SK-MEL-5 (cell line): ENCODE data around the gene ENPP3. TPM values are rescaled to one million over a fixed set of nuclear protein-coding genes. Genes with fewer than 3 reads are reported as not detected.
A peak's percentile ranks its signal among the peaks of the same experiment; 100 is the strongest.

Experiments
- DNase-seq: peaks from one replicate; pipeline ENCODE4 v3.0.0-alpha.2; 2016; ENCODE audit warnings: low read depth, low spot score
- in situ Hi-C: cut with HindIII; loops from 2 replicates; pipeline ENCODE4 v1.10.0; 2016; ENCODE audit warnings: low sequenced_read_pairs, high pct_unique_total_duplicates, low pct_unique_long_range_greater_than_20kb
- total RNA-seq: library from RNA; depleted of rRNA; stranded (reverse); fragments of >200 nt; shearing (Covaris generic); gene quantifications from 2 replicates; pipeline ENCODE4 v1.2.3, GENCODE V29; 2014

Gene ENPP3
- total RNA-seq, 1 experiment from 2014 or later, result 0.66 TPM

- DNase-seq, result no peak
- in situ Hi-C loops, result no loop called here
Measured at GRCh38 chr6:131769385-131770141, 132.5 kb downstream of the ENPP3 start.

DNA sequence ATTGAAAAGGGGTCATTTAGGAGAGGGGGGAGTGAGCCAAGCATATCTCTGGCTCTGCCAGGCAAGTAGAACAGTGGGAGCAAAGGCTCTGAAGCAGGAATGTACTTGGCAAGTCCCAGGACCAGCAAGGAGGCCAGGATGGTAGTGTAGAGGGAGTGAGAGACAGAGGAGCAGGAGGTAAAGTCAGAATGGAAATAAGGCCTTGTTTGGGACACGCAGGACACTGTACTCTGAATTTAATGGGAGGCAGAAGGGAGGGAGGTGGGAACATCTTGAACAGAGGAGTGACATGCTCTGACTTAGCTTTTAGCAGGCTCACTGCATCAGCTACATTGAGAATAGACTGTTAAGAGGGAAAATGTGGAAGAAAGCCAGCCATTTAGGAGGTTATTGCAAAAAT is 133.7 kb downstream of the ENPP3 start:
- in situ Hi-C loops, result no loop called here
- no peak for DNase-seq

GRCh38 chr6:131773284-131773950 is 136.3 kb downstream of the ENPP3 start:
- DNase-seq, result no peak
- in situ Hi-C loops, result no loop called here

DNA sequence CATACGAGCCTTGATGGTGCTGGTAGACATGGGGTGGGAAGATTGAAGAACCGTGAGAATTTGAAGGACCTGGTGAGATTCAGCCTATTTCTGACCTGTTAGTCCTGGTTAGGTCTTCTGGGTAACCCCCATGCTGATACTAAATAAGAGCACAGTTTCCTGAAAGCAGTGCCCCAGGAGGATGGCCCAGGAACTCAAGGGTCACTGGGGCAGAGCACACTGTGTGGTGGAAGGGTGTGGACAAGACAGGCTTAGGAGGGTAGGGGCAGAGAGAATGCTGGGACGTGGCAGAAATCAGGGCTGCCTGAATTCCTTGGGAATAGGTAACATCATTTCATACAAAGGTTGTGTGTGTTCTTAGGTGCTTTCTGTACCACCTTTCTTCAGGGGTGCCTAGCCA is 138.8 kb downstream of the ENPP3 start:
- no peak for DNase-seq
- in situ Hi-C loops, result no loop called here

DNA sequence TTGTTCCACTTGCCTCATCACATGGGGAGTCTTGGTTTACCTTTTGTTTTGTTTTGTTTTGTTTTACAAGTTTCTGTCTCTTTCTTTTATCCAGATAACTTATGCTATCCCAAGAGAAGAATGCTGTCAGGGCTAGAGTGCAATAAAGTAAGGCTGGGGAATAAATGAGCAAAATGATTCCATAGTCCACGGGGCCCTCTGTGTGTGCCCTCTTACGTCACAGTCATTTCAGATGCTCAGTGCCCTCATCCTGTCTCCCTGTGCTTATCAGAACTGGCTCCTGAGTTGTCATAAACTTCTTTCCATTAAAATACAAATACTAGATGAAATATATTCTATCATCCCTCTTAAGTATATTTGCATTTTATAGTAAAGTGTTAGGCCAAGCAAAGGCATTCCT is 139.9 kb downstream of the ENPP3 start:
- in situ Hi-C loops, result no loop called here
- DNase-seq, result no peak

DNA sequence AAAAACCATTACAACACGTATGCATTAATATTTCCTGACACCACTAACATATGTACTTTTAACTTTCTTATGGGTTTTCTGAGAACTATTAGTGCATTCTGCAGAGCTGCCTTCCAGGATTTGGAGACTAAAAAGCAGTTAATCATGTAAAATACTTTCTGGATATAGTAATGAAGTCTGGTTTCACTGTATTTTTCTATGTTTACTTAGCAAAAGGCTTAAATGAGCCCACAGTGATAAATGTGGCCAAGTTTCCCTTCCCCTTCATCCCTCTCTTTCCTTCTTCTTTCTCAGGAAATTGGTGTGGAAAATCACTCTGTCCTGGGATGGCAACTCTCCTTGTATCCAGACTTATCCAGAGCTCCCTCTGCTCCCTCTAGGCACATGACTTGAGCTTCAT is 141.1 kb downstream of the ENPP3 start:
- in situ Hi-C loops, result no loop called here
- no peak for DNase-seq

DNA sequence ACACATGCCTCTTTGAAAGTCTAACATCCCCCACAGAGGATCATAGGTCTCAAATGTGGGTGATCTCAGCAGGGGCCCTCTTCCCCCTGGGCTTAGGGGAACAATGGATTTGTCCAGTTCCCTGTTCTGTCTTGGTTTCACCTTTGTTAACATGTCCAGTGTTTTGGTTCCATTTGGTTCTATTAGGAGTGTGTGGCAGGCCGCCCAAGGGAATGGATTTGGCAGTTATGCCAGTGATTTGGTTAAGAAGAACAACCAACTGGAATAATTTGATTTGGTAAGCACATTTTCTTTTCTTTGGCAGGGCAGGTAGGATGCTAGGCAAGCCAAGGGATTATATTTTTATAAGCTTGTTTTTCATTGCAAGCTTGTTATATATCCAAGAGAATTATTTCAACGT is 142.2 kb downstream of the ENPP3 start:
- no peak for DNase-seq
- in situ Hi-C loops, result no loop called here

GRCh38 chr6:131780600-131780999 is 143.5 kb downstream of the ENPP3 start:
- in situ Hi-C loops, result no loop called here
- DNase-seq, result no peak

GRCh38 chr6:131781687-131782086 is 144.6 kb downstream of the ENPP3 start:
- no peak for DNase-seq
- in situ Hi-C loops, result no loop called here

DNA sequence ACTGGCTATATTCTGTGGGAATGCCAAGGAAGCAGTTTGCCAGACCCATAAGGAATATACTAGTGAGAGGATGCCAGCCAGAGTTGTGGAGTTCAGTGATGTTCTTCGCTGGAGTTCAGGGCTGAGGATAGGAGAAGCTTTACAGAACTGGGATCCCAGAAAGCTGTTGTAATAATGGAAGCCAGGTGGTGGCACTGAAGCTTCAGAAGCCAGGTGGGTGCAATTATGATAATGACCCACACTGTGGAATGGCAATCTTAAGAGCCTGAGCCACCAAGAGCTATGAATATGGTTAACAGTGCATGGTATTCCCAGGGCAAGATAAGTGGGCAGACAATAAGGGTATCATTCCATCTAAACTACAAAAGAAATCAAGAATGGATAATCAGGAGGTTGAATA is 145.7 kb downstream of the ENPP3 start:
- no peak for DNase-seq
- in situ Hi-C loops, result no loop called here

DNA sequence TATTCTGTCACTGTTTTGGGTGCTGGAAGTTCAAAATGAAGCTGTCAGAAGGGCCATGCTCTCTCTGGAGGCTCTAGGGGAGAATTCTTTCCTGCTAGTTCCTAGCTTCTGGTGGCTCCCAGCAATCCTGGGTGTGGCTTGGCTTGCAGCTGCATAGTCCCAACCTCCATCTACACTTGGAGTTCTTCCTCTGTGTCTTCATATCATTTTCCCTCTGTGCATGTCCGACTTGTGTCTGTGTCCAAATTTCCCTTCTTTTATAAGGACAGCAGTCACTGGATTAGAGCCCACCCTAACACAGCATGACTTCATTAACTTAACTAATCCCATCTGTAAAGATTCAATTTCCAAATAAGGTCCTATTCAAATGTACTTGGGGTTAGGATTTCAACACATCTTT is 147.5 kb downstream of the ENPP3 start:
- no peak for DNase-seq
- in situ Hi-C loops, result no loop called here

GRCh38 chr6:131787079-131787478 is 150.0 kb downstream of the ENPP3 start:
- in situ Hi-C loops, result no loop called here
- no peak for DNase-seq

DNA sequence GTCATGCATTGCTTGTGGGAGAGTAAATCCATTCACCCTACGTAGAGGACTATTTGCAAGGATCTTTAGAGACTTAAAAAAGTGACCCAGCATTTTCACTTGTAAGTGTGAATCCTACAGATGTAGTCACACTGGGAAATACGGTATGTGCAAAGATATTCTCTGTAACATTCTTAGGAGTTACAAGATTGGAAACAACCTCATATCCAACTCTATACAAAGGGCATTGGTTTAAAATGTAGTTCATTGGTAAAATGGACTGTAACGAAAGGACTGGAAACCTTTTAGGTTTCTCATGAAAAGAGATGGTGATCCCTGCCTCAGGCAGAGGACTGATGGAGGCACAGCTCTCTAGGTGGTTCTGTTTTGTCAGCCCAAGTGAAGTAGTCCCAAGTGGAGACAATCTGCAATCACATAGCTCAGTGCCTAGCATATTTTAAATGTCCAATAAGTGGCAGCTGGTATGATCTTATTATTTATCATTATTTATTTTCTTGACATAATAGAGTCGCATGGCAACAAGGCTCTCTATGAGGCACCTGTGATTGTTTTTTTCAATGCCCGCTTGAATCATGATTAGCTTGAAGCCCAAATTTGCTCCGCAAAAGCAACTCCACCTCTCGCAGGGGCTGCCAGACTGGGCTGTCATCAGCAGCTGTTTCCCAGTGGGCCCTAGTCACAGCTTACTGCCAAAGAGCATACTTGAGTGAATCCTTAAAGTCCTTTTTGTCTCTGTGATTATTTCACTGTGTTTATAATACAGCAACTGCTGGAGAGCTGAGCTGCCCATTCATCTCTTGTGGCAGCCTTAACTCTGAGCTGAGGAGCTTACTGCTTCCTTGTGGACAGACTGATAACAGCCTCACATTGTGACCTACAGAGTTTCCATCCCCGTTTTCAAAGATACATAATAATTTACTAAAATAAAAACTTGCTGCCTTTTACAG is 150.9 kb downstream of the ENPP3 start:
- peak; percentile 49 for DNase-seq
- in situ Hi-C loops, result no loop called here

DNA sequence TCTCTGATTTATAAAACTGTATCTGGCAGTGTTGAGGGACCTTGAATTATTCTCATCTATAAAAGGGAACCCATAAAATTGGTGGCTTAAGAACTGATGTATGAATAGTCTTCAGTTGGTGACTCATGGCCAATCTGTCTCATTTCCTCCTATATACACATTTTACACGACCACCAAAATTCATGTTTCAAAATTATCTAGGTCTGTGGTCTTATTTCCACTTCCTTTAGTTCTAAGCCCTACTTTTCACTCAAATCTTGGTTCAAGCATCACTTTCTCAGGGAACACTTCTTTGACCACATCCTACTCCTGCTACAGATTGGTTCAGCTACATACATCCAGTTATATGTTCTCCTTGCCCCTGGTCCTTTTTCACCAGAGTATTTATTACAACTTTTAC is 152.1 kb downstream of the ENPP3 start:
- in situ Hi-C loops, result no loop called here
- DNase-seq, result no peak

GRCh38 chr6:131791476-131791875 is 154.4 kb downstream of the ENPP3 start:
- no peak for DNase-seq
- in situ Hi-C loops, result no loop called here

GRCh38 chr6:131792091-131792496 is 155.0 kb downstream of the ENPP3 start:
- in situ Hi-C loops, result no loop called here
- DNase-seq, result peak; percentile 5

- DNase-seq, result no peak
- in situ Hi-C loops, result no loop called here
Measured at GRCh38 chr6:131795366-131795765, 158.3 kb downstream of the ENPP3 start.
